ENCODE measurements around the gene P2RX2. TPM values are rescaled to one million over a fixed set of nuclear protein-coding genes. Genes with fewer than 3 reads are reported as not detected.

The P2RX2 gene
- total and polyA plus RNA-seq, 2 donors (not counting 1 experiment from before 2014, with no cell fraction given) = not detected

DNA sequence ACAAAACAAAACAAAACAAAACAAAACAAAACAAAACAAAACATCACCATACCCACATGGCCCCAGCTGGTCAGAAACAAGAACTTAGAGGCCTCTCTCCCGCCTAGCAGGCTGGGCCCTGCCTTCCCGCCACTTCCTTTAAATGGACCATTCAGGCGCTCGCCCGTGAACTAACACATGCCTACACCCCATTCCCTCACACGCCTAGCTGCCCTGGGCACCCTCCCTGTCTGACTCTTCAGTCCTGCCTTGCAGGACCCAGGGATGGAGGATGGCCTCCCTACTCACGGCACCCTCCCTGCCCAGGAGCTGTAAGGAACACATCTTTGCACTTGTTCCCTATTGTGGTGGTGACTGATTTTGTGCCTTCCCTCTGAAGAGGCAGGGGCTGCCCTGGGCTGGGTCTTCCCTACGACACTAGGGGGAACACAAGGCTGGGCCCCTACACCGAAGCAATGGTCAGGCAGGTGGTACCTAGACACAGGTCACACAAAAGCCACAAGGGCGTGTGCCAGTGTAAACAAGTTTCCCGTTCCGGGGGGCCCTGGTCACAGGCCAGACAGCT is 21.5 kb downstream of the P2RX2 start:
- no peaks in the 10 kb centered on the region for H4K20me1 ChIP-seq (ENCODE audit: control insufficient read depth, extremely low read depth, insufficient read depth, low read length)
- no peak overlapping the region for H3K4me3 ChIP-seq (replicated peaks in 1 of 4; ENCODE audit: control extremely low read depth in 1 of 4, insufficient read depth in 1 of 4, low read depth in 3 of 4, low read length in 4 of 4)
- no peak overlapping the region for H3K9ac ChIP-seq (ENCODE audit: insufficient read depth, low read length)
- TF ChIP-seq, protein P1, sequence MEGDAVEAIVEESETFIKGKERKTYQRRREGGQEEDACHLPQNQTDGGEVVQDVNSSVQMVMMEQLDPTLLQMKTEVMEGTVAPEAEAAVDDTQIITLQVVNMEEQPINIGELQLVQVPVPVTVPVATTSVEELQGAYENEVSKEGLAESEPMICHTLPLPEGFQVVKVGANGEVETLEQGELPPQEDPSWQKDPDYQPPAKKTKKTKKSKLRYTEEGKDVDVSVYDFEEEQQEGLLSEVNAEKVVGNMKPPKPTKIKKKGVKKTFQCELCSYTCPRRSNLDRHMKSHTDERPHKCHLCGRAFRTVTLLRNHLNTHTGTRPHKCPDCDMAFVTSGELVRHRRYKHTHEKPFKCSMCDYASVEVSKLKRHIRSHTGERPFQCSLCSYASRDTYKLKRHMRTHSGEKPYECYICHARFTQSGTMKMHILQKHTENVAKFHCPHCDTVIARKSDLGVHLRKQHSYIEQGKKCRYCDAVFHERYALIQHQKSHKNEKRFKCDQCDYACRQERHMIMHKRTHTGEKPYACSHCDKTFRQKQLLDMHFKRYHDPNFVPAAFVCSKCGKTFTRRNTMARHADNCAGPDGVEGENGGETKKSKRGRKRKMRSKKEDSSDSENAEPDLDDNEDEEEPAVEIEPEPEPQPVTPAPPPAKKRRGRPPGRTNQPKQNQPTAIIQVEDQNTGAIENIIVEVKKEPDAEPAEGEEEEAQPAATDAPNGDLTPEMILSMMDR (conservative IDR thresholded peaks at IDR 0.05 in 1 of 2, IDR thresholded peaks at IDR 0.05 in 1 of 2; ENCODE audit: low read depth in 1 of 2, low read length in 2 of 2) = no peak
- TF ChIP-seq EZH2 (IDR thresholded peaks at IDR 0.05; ENCODE audit: low read length, missing control alignments) = no peak
- no peaks in the 10 kb centered on the region for H3K9me3 ChIP-seq (ENCODE audit: control insufficient read depth, insufficient read depth, low read depth, low read length)
- H3K4me2 ChIP-seq (ENCODE audit: extremely low read depth, insufficient read depth, low read length) = no peak overlapping the region
- no peaks in the 10 kb centered on the region for H3K79me2 ChIP-seq (ENCODE audit: control insufficient read depth, insufficient read depth, low read length)
- no peak for DNase-seq (ENCODE audit: low read depth in 2 of 2)
- H2AFZ ChIP-seq (ENCODE audit: low read length) = no peak overlapping the region
- H3K27me3 ChIP-seq (ENCODE audit: control insufficient read depth, insufficient read depth, low read length) = no peaks in the 10 kb centered on the region
- no peaks in the 10 kb centered on the region for H3K4me1 ChIP-seq (ENCODE audit: control insufficient read depth, extremely low read depth, insufficient read depth, low read length)
- H3K27ac ChIP-seq (ENCODE audit: insufficient read depth, low read length) = no peak overlapping the region
- peaks cover 19% of the 10 kb centered on the region for H3K36me3 ChIP-seq (ENCODE audit: control insufficient read depth, insufficient read depth, low read length)

DNA sequence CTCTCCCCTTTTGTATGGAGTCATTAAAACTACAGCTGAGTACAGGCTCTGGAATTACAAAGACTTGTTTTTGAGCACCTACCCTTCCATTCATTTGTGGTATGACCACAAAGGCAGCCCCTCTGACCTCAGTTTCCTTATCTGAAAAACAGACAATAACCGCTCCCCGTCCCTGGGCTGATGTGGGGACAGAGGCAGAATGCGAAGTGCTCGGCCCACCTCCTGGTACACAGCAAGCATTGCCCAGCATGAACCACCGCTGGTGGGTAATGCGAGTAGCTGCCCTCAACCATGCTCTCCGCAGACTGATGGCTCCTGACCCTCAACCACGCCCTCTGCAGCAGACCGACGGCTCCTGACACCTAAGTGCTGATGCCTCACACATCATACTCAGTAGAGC is 22.4 kb downstream of the P2RX2 start:
- Histone ChIP-seq H2AFZ (ENCODE audit: low read length) (no peak overlapping the region), H3K27ac (ENCODE audit: insufficient read depth, low read length) (no peak overlapping the region)
- DNase-seq (ENCODE audit: low read depth in 2 of 2) = no peak

GRCh38 chr12:132641811-132642650 is 23.5 kb downstream of the P2RX2 start:
- H3K4me2 ChIP-seq (ENCODE audit: extremely low read depth, insufficient read depth, low read length) = no peak overlapping the region
- H3K4me1 ChIP-seq (ENCODE audit: control insufficient read depth, extremely low read depth, insufficient read depth, low read length) = no peaks in the 10 kb centered on the region
- TF ChIP-seq EZH2 (IDR thresholded peaks at IDR 0.05; ENCODE audit: low read length, missing control alignments) = no peak
- TF ChIP-seq, protein P1 (conservative IDR thresholded peaks at IDR 0.05 in 1 of 2, IDR thresholded peaks at IDR 0.05 in 1 of 2; ENCODE audit: low read depth in 1 of 2, low read length in 2 of 2) = no peak
- no peaks in the 10 kb centered on the region for H4K20me1 ChIP-seq (ENCODE audit: control insufficient read depth, extremely low read depth, insufficient read depth, low read length)
- no peak overlapping the region for H3K9ac ChIP-seq (ENCODE audit: insufficient read depth, low read length)
- no peak overlapping the region for H3K27ac ChIP-seq (ENCODE audit: insufficient read depth, low read length)
- no peaks in the 10 kb centered on the region for H3K79me2 ChIP-seq (ENCODE audit: control insufficient read depth, insufficient read depth, low read length)
- no peak for DNase-seq (ENCODE audit: low read depth in 2 of 2)
- H3K9me3 ChIP-seq (ENCODE audit: control insufficient read depth, insufficient read depth, low read depth, low read length) = no peaks in the 10 kb centered on the region
- H3K4me3 ChIP-seq (replicated peaks in 1 of 4; ENCODE audit: control extremely low read depth in 1 of 4, insufficient read depth in 1 of 4, low read depth in 3 of 4, low read length in 4 of 4) = no peak overlapping the region
- peaks cover 15% of the 10 kb centered on the region for H3K36me3 ChIP-seq (ENCODE audit: control insufficient read depth, insufficient read depth, low read length)
- no peaks in the 10 kb centered on the region for H3K27me3 ChIP-seq (ENCODE audit: control insufficient read depth, insufficient read depth, low read length)
- no peak overlapping the region for H2AFZ ChIP-seq (ENCODE audit: low read length)

More for the DNA sequence above, 22.4 kb downstream of the P2RX2 start:
- Histone ChIP-seq H3K4me3 (replicated peaks in 1 of 4; ENCODE audit: control extremely low read depth in 1 of 4, insufficient read depth in 1 of 4, low read depth in 3 of 4, low read length in 4 of 4) (no peak overlapping the region), H3K36me3 (ENCODE audit: control insufficient read depth, insufficient read depth, low read length) (peaks cover 15% of the 10 kb centered on the region), H4K20me1 (ENCODE audit: control insufficient read depth, extremely low read depth, insufficient read depth, low read length) (no peaks in the 10 kb centered on the region), H3K9me3 (ENCODE audit: control insufficient read depth, insufficient read depth, low read depth, low read length) (no peaks in the 10 kb centered on the region), H3K4me1 (ENCODE audit: control insufficient read depth, extremely low read depth, insufficient read depth, low read length) (no peaks in the 10 kb centered on the region), H3K4me2 (ENCODE audit: extremely low read depth, insufficient read depth, low read length) (no peak overlapping the region), H3K79me2 (ENCODE audit: control insufficient read depth, insufficient read depth, low read length) (no peaks in the 10 kb centered on the region), H3K27me3 (ENCODE audit: control insufficient read depth, insufficient read depth, low read length) (no peaks in the 10 kb centered on the region), H3K9ac (ENCODE audit: insufficient read depth, low read length) (no peak overlapping the region)
- TF ChIP-seq, protein P1 (conservative IDR thresholded peaks at IDR 0.05 in 1 of 2, IDR thresholded peaks at IDR 0.05 in 1 of 2; ENCODE audit: low read depth in 1 of 2, low read length in 2 of 2) = no peak

Data from fibroblast of lung (primary cell).